Measurements from ENCODE around the gene PTPRR.

PTPRR gene, protein sequence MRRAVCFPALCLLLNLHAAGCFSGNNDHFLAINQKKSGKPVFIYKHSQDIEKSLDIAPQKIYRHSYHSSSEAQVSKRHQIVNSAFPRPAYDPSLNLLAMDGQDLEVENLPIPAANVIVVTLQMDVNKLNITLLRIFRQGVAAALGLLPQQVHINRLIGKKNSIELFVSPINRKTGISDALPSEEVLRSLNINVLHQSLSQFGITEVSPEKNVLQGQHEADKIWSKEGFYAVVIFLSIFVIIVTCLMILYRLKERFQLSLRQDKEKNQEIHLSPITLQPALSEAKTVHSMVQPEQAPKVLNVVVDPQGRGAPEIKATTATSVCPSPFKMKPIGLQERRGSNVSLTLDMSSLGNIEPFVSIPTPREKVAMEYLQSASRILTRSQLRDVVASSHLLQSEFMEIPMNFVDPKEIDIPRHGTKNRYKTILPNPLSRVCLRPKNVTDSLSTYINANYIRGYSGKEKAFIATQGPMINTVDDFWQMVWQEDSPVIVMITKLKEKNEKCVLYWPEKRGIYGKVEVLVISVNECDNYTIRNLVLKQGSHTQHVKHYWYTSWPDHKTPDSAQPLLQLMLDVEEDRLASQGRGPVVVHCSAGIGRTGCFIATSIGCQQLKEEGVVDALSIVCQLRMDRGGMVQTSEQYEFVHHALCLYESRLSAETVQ

GRCh38 chr12:70920251-70920851 lies at the start of gene PTPRR:
Gene PTPRR, minus strand, starts transcription at chr12:70920738. Its CDS starts 348 bp downstream, at chr12:70920390.
- Histone ChIP-seq H3K27me3 (ENCODE audit: control insufficient read depth in 1 of 2, insufficient read depth in 2 of 2, low read length in 2 of 2) (peaks cover 7 to 13% of the 10 kb centered on the region in 2 donors), H3K9me3 (ENCODE audit: control insufficient read depth in 1 of 2, low read length in 2 of 2) (no peaks in the 10 kb centered on the region), H3K4me1 (ENCODE audit: control insufficient read depth in 1 of 2, insufficient read depth in 2 of 2, low read length in 2 of 2) (no peaks in the 10 kb centered on the region), H3K9ac (ENCODE audit: low read depth in 1 of 2, low read length in 2 of 2) (no peak within 1 kb of the TSS), H3K27ac (ENCODE audit: low read depth, low read length) (no peak within 1 kb of the TSS), H3K4me3 (ENCODE audit: low read depth in 1 of 2, low read length in 2 of 2) (peak within 1 kb of the TSS in 1 of 2 donors; percentile 9), H3K36me3 (ENCODE audit: control insufficient read depth in 1 of 2, insufficient read depth in 2 of 2, low read length in 2 of 2) (no peaks in the 10 kb centered on the region)

- H3K4me1 ChIP-seq (ENCODE audit: control insufficient read depth in 1 of 2, insufficient read depth in 2 of 2, low read length in 2 of 2), result no peaks in the 10 kb centered on the region
- no peak overlapping the region for H3K4me3 ChIP-seq (ENCODE audit: low read depth in 1 of 2, low read length in 2 of 2)
- H3K27me3 ChIP-seq (ENCODE audit: control insufficient read depth in 1 of 2, insufficient read depth in 2 of 2, low read length in 2 of 2), result no peaks in the 10 kb centered on the region
- no peak overlapping the region for H3K9ac ChIP-seq (ENCODE audit: low read depth in 1 of 2, low read length in 2 of 2)
- H3K27ac ChIP-seq (ENCODE audit: low read depth, low read length), result no peak overlapping the region
- H3K36me3 ChIP-seq (ENCODE audit: control insufficient read depth in 1 of 2, insufficient read depth in 2 of 2, low read length in 2 of 2), result no peaks in the 10 kb centered on the region
- H3K9me3 ChIP-seq (ENCODE audit: control insufficient read depth in 1 of 2, low read length in 2 of 2), result no peaks in the 10 kb centered on the region
These were observed 46.7 kb upstream of the PTPRR start for GRCh38 chr12:70966996-70967790.

GRCh38 chr12:70966046-70966445 lies 45.5 kb upstream of the PTPRR start:
- no peaks in the 10 kb centered on the region for H3K36me3 ChIP-seq (ENCODE audit: control insufficient read depth in 1 of 2, insufficient read depth in 2 of 2, low read length in 2 of 2)
- H3K27me3 ChIP-seq (ENCODE audit: control insufficient read depth in 1 of 2, insufficient read depth in 2 of 2, low read length in 2 of 2), result peaks cover 0 to 4% of the 10 kb centered on the region in 2 donors
- no peaks in the 10 kb centered on the region for H3K9me3 ChIP-seq (ENCODE audit: control insufficient read depth in 1 of 2, low read length in 2 of 2)
- H3K4me1 ChIP-seq (ENCODE audit: control insufficient read depth in 1 of 2, insufficient read depth in 2 of 2, low read length in 2 of 2), result no peaks in the 10 kb centered on the region
- H3K9ac ChIP-seq (ENCODE audit: low read depth in 1 of 2, low read length in 2 of 2), result no peak overlapping the region
- no peak overlapping the region for H3K4me3 ChIP-seq (ENCODE audit: low read depth in 1 of 2, low read length in 2 of 2)
- H3K27ac ChIP-seq (ENCODE audit: low read depth, low read length), result no peak overlapping the region

- no peak overlapping the region for H3K9ac ChIP-seq (ENCODE audit: low read depth in 1 of 2, low read length in 2 of 2)
- H3K9me3 ChIP-seq (ENCODE audit: control insufficient read depth in 1 of 2, low read length in 2 of 2), result no peaks in the 10 kb centered on the region
- H3K27me3 ChIP-seq (ENCODE audit: control insufficient read depth in 1 of 2, insufficient read depth in 2 of 2, low read length in 2 of 2), result peaks cover 0 to 4% of the 10 kb centered on the region in 2 donors
- no peak overlapping the region for H3K27ac ChIP-seq (ENCODE audit: low read depth, low read length)
- H3K4me1 ChIP-seq (ENCODE audit: control insufficient read depth in 1 of 2, insufficient read depth in 2 of 2, low read length in 2 of 2), result no peaks in the 10 kb centered on the region
- no peaks in the 10 kb centered on the region for H3K36me3 ChIP-seq (ENCODE audit: control insufficient read depth in 1 of 2, insufficient read depth in 2 of 2, low read length in 2 of 2)
- no peak overlapping the region for H3K4me3 ChIP-seq (ENCODE audit: low read depth in 1 of 2, low read length in 2 of 2)
These were observed 44.5 kb upstream of the PTPRR start for GRCh38 chr12:70964867-70965510.

DNA sequence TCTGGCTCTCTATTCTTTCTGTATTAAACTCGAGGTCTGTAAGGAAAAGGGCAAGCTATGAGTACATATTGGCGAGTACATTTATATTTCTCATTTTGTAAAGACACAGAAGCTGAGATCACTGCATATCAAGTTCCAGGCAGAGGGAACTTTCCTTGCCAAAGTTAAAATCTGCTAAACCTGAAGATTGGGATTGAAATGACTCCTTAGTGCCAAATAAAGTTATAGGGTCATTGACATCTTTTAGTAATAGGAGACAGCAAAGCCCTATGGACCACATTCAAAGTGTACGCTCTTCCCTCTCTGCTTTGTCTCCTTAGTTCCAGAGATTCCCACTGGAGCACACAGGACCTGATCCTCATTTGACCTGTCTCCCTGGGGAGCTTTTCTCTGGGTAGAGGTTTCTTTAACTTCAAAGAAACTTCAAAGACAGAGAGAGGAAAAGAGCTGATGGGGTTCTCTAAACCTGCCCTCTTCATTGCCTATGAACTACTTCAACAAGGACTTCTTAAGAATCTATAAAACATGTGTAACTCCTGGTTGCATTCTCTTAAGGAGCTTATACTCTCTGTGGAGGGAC lies 42.6 kb upstream of the PTPRR start:
- Histone ChIP-seq H3K9me3 (ENCODE audit: control insufficient read depth in 1 of 2, low read length in 2 of 2) (no peaks in the 10 kb centered on the region), H3K9ac (ENCODE audit: low read depth in 1 of 2, low read length in 2 of 2) (no peak overlapping the region), H3K4me1 (ENCODE audit: control insufficient read depth in 1 of 2, insufficient read depth in 2 of 2, low read length in 2 of 2) (no peaks in the 10 kb centered on the region), H3K27me3 (ENCODE audit: control insufficient read depth in 1 of 2, insufficient read depth in 2 of 2, low read length in 2 of 2) (peaks cover 0 to 4% of the 10 kb centered on the region in 2 donors), H3K4me3 (ENCODE audit: low read depth in 1 of 2, low read length in 2 of 2) (no peak overlapping the region), H3K36me3 (ENCODE audit: control insufficient read depth in 1 of 2, insufficient read depth in 2 of 2, low read length in 2 of 2) (no peaks in the 10 kb centered on the region), H3K27ac (ENCODE audit: low read depth, low read length) (no peak overlapping the region)

GRCh38 chr12:70962226-70962794 lies 41.8 kb upstream of the PTPRR start:
- H3K27me3 ChIP-seq (ENCODE audit: control insufficient read depth in 1 of 2, insufficient read depth in 2 of 2, low read length in 2 of 2), result peaks cover 0 to 4% of the 10 kb centered on the region in 2 donors
- H3K4me1 ChIP-seq (ENCODE audit: control insufficient read depth in 1 of 2, insufficient read depth in 2 of 2, low read length in 2 of 2), result no peaks in the 10 kb centered on the region
- no peaks in the 10 kb centered on the region for H3K9me3 ChIP-seq (ENCODE audit: control insufficient read depth in 1 of 2, low read length in 2 of 2)
- H3K4me3 ChIP-seq (ENCODE audit: low read depth in 1 of 2, low read length in 2 of 2), result no peak overlapping the region
- H3K36me3 ChIP-seq (ENCODE audit: control insufficient read depth in 1 of 2, insufficient read depth in 2 of 2, low read length in 2 of 2), result no peaks in the 10 kb centered on the region
- no peak overlapping the region for H3K9ac ChIP-seq (ENCODE audit: low read depth in 1 of 2, low read length in 2 of 2)
- no peak overlapping the region for H3K27ac ChIP-seq (ENCODE audit: low read depth, low read length)

DNA sequence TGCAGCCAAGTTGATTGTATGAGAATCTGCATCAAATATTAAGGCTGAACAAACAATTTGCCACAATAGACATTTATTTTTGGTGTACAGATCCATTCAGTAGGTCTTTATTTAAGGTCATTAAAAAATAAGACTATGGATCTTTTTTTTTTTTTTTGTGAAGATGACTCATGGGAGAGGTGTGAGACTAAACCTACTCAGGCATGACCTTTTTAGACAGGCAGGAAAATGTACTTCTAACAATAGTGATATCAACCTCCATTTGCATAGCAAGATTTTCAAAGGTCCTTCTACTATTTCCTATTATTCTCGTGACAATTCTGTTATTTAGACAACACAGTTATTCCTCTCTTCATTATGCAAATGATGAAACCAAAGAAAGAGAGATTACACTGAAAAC lies 39.9 kb upstream of the PTPRR start:
- Histone ChIP-seq H3K4me1 (ENCODE audit: control insufficient read depth in 1 of 2, insufficient read depth in 2 of 2, low read length in 2 of 2) (no peaks in the 10 kb centered on the region), H3K4me3 (ENCODE audit: low read depth in 1 of 2, low read length in 2 of 2) (no peak overlapping the region), H3K9ac (ENCODE audit: low read depth in 1 of 2, low read length in 2 of 2) (no peak overlapping the region), H3K27ac (ENCODE audit: low read depth, low read length) (no peak overlapping the region), H3K9me3 (ENCODE audit: control insufficient read depth in 1 of 2, low read length in 2 of 2) (no peaks in the 10 kb centered on the region), H3K36me3 (ENCODE audit: control insufficient read depth in 1 of 2, insufficient read depth in 2 of 2, low read length in 2 of 2) (no peaks in the 10 kb centered on the region), H3K27me3 (ENCODE audit: control insufficient read depth in 1 of 2, insufficient read depth in 2 of 2, low read length in 2 of 2) (peaks cover 0 to 4% of the 10 kb centered on the region in 2 donors)

DNA sequence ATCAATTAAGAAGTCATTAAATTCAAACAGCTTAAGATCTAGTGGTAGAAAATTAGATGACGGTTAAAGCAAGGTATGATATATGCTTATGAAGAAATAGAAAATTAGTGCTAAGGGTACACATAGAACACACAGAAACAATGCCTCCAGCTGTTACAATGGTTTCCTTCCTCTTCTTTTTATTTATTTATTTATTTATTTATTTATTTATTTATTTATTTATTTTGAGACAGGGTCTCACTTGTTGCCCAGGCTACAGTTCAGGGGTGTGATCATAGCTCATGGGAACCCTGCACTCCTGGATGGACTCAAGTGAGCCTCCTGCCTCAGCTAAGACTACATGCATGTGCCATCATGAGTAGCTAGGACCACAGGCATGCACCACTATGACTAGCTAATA lies 34.9 kb upstream of the PTPRR start:
- no peak overlapping the region for H3K4me3 ChIP-seq (ENCODE audit: low read depth in 1 of 2, low read length in 2 of 2)
- no peaks in the 10 kb centered on the region for H3K9me3 ChIP-seq (ENCODE audit: control insufficient read depth in 1 of 2, low read length in 2 of 2)
- H3K4me1 ChIP-seq (ENCODE audit: control insufficient read depth in 1 of 2, insufficient read depth in 2 of 2, low read length in 2 of 2), result no peaks in the 10 kb centered on the region
- no peak overlapping the region for H3K9ac ChIP-seq (ENCODE audit: low read depth in 1 of 2, low read length in 2 of 2)
- no peaks in the 10 kb centered on the region for H3K36me3 ChIP-seq (ENCODE audit: control insufficient read depth in 1 of 2, insufficient read depth in 2 of 2, low read length in 2 of 2)
- H3K27ac ChIP-seq (ENCODE audit: low read depth, low read length), result no peak overlapping the region
- no peaks in the 10 kb centered on the region for H3K27me3 ChIP-seq (ENCODE audit: control insufficient read depth in 1 of 2, insufficient read depth in 2 of 2, low read length in 2 of 2)

GRCh38 chr12:70950451-70950850 lies 29.9 kb upstream of the PTPRR start:
- Histone ChIP-seq H3K4me1 (ENCODE audit: control insufficient read depth in 1 of 2, insufficient read depth in 2 of 2, low read length in 2 of 2) (no peaks in the 10 kb centered on the region), H3K27ac (ENCODE audit: low read depth, low read length) (no peak overlapping the region), H3K27me3 (ENCODE audit: control insufficient read depth in 1 of 2, insufficient read depth in 2 of 2, low read length in 2 of 2) (no peaks in the 10 kb centered on the region), H3K4me3 (ENCODE audit: low read depth in 1 of 2, low read length in 2 of 2) (no peak overlapping the region), H3K9me3 (ENCODE audit: control insufficient read depth in 1 of 2, low read length in 2 of 2) (no peaks in the 10 kb centered on the region), H3K36me3 (ENCODE audit: control insufficient read depth in 1 of 2, insufficient read depth in 2 of 2, low read length in 2 of 2) (no peaks in the 10 kb centered on the region), H3K9ac (ENCODE audit: low read depth in 1 of 2, low read length in 2 of 2) (no peak overlapping the region)
